IMR-90 (cell line): Measurements from ENCODE around the gene GPAM. TPM values are rescaled to one million over a fixed set of nuclear protein-coding genes. Genes with fewer than 3 reads are reported as not detected.

Source experiments
- ATAC-seq: fragments of 200-7000 bp; cut with Tn5 transposase; 2 replicates; pipeline ENCODE4 v1.9.1; 2020; ENCODE audit warnings: low read depth, mild to moderate bottlenecking, moderate library complexity
- BruUV-seq: library from RNA; stranded (reverse); fragments of 400-500 nt; replicated peaks from 2 replicates; lab custom pipeline; 2021; lab: Mats Ljungman, UMichigan
- CTCF ChIA-PET: fragments of 300-600 bp; formaldehyde crosslinking; extraction: SDS; loops from one replicate; lab custom pipeline; 2021; ENCODE audit warnings: antibody characterized with exemption; lab: Yijun Ruan, JAX
- POLR2A ChIA-PET: fragments of 300-600 bp; sonication (Branson Sonifier 250); formaldehyde crosslinking; loops from one replicate; lab custom pipeline; 2022; ENCODE audit warnings: antibody characterized with exemption; ENCODE audit not compliant: unreplicated experiment; lab: Charles Lee
- DNase-seq: peaks from one replicate; pipeline ENCODE4 v3.0.0; 2013
- H2AFZ ChIP-seq: replicated peaks from 2 replicates; pipeline ENCODE3; 2013; ENCODE audit warnings: low read length, mild to moderate bottlenecking; ENCODE audit not compliant: poor library complexity
- H2AK5ac ChIP-seq: 2 replicates; pipeline ENCODE4 v1.6.1; 2013; ENCODE audit warnings: low read depth, low read length, inconsistent platforms
- H2AK9ac ChIP-seq: replicated peaks from 2 replicates; pipeline ENCODE3; 2013; ENCODE audit warnings: mild to moderate bottlenecking, low read depth, low read length, moderate library complexity; ENCODE audit not compliant: poor library complexity
- H2BK120ac ChIP-seq: 2 replicates; pipeline ENCODE4 v1.6.1; 2013; ENCODE audit warnings: low read depth, low read length, inconsistent platforms
- H2BK15ac ChIP-seq: 3 replicates; pipeline ENCODE4 v1.6.1; 2013; ENCODE audit warnings: low read depth, low read length, inconsistent platforms
- H2BK20ac ChIP-seq: 2 replicates; pipeline ENCODE4 v1.6.1; 2013; ENCODE audit warnings: low read depth, mild to moderate bottlenecking, inconsistent platforms, low read length, moderate library complexity
- H2BK5ac ChIP-seq: 2 replicates; pipeline ENCODE4 v1.6.1; 2013; ENCODE audit warnings: mild to moderate bottlenecking, low read depth, low read length, inconsistent platforms; ENCODE audit not compliant: poor library complexity, severe bottlenecking
- H3K14ac ChIP-seq: replicated peaks from 2 replicates; pipeline ENCODE4 v1.6.1; 2013; ENCODE audit warnings: low read depth, low read length, inconsistent platforms
- H3K18ac ChIP-seq: 2 replicates; pipeline ENCODE4 v1.6.1; 2013; ENCODE audit warnings: low read depth, low read length, control low read depth
- H3K23ac ChIP-seq: 2 replicates; pipeline ENCODE4 v1.6.1; 2013; ENCODE audit warnings: low read depth, low read length, inconsistent platforms
- H3K27ac ChIP-seq: 2 replicates; pipeline ENCODE4 v1.5.1; 2013; ENCODE audit warnings: mild to moderate bottlenecking, control low read depth, low read length; ENCODE audit not compliant: insufficient read depth
- H3K27me3 ChIP-seq: 2 replicates; pipeline ENCODE4 v1.6.1; 2013; ENCODE audit warnings: low read length; ENCODE audit not compliant: control insufficient read depth, insufficient read depth
- H3K36me3 ChIP-seq: 2 replicates; pipeline ENCODE4 v1.6.1; 2013; ENCODE audit warnings: low read length, mixed read lengths; ENCODE audit not compliant: control insufficient read depth, insufficient read depth
- H3K4ac ChIP-seq: 2 replicates; pipeline ENCODE4 v1.6.1; 2013; ENCODE audit warnings: low read depth, low read length, inconsistent platforms
- H3K4me1 ChIP-seq: 2 replicates; pipeline ENCODE4 v1.6.1; 2013; ENCODE audit warnings: low read length, mixed read lengths; ENCODE audit not compliant: control insufficient read depth, insufficient read depth
- H3K4me2 ChIP-seq: 2 replicates; pipeline ENCODE4 v1.6.1; 2013; ENCODE audit warnings: low read depth, mild to moderate bottlenecking, control low read depth, low read length, moderate library complexity
- H3K4me3 ChIP-seq: 2 replicates; pipeline ENCODE4 v1.5.1; 2013; ENCODE audit warnings: low read depth, mild to moderate bottlenecking, control low read depth, low read length, moderate library complexity; ENCODE audit not compliant: insufficient read depth
- H3K56ac ChIP-seq: 2 replicates; pipeline ENCODE4 v1.6.1; 2013; ENCODE audit warnings: low read length, inconsistent platforms; ENCODE audit not compliant: insufficient read depth; ENCODE audit errors: extremely low read depth
- H3K79me1 ChIP-seq, 2 experiments: 2 replicates each; pipeline ENCODE4 v1.6.1; 2013; ENCODE audit warnings: low read length in 2 of 2, inconsistent platforms in 1 of 2, low read depth in 1 of 2
- H3K9ac ChIP-seq: 2 replicates; pipeline ENCODE4 v1.6.1; 2013; ENCODE audit warnings: low read depth, low read length, control low read depth
- H3K9me1 ChIP-seq: 2 replicates; pipeline ENCODE4 v1.6.1; 2013; ENCODE audit warnings: low read length, inconsistent platforms; ENCODE audit not compliant: insufficient read depth
- H3K9me3 ChIP-seq: 2 replicates; pipeline ENCODE4 v1.6.1; 2013; ENCODE audit warnings: low read length; ENCODE audit not compliant: control insufficient read depth, insufficient read depth
- H4K20me1 ChIP-seq: 2 replicates; pipeline ENCODE4 v1.6.1; 2013; ENCODE audit warnings: low read length, inconsistent platforms; ENCODE audit not compliant: insufficient read depth
- H4K5ac ChIP-seq: 2 replicates; pipeline ENCODE4 v1.6.1; 2013; ENCODE audit warnings: mild to moderate bottlenecking, low read depth, low read length, control low read depth
- H4K8ac ChIP-seq, 2 experiments: 2 replicates each; pipeline ENCODE4 v1.6.1; 2013; ENCODE audit warnings: low read depth in 2 of 2, low read length in 2 of 2, control low read depth in 1 of 2, inconsistent platforms in 1 of 2
- H4K91ac ChIP-seq: 2 replicates; pipeline ENCODE4 v1.6.1; 2013; ENCODE audit warnings: low read depth, low read length, inconsistent platforms; ENCODE audit not compliant: insufficient read depth
- CEBPB ChIP-seq: IDR thresholded peaks from 2 replicates; pipeline ENCODE4 v1.6.1; 2012; ENCODE audit warnings: low read depth, low read length, improper control_type of control experiment
- MXI1 ChIP-seq: IDR thresholded peaks from 2 replicates; pipeline ENCODE4 v1.6.1; 2012; ENCODE audit warnings: low read depth, mild to moderate bottlenecking, low read length, moderate library complexity, borderline replicate concordance
- RFX5 ChIP-seq: IDR thresholded peaks from 2 replicates; pipeline ENCODE4 v1.8.0; 2012; ENCODE audit warnings: low read depth, mild to moderate bottlenecking, low read length, moderate library complexity
- WGBS, 2 experiments: methylation state at CpG; one replicate each; pipeline versions ENCODE4 v1.1.5 to v1.1.7; 2013; ENCODE audit warnings: missing lambda C conversion rate in 2 of 2; ENCODE audit not compliant: insufficient read length in 1 of 2; ENCODE audit errors: extremely low coverage in 2 of 2; 5-methylcytosine and 5-hydroxymethylcytosine counted together
- dilution Hi-C: fragments of 300-500 bp; cut with HindIII; formaldehyde crosslinking; loops from one replicate; pipeline ENCODE4 v1.14.3; 2018; ENCODE audit warnings: low sequenced_read_pairs; ENCODE audit not compliant: unreplicated experiment
- in situ Hi-C: fragments of 300-500 bp; cut with MboI; formaldehyde crosslinking; loops from 3 replicates; pipeline ENCODE4 v1.14.3; 2019; ENCODE audit warnings: low sequenced_read_pairs, inconsistent platforms, mixed read lengths
- intact Hi-C: fragments of 100-400 bp; cut with micrococcal nuclease; formaldehyde crosslinking; loops from 2 replicates; pipeline ENCODE4 v1.10.0; 2022
- polyA plus RNA-seq, 3 experiments: library from polyadenylated mRNA; depleted of rRNA; stranded (reverse); fragments of >200 nt; gene quantifications; 2 replicates each; pipeline ENCODE4 v1.2.3, GENCODE V29; 2012; ENCODE audit warnings: low replicate concordance in 1 of 3
- total RNA-seq: library from RNA; depleted of rRNA; stranded (reverse); fragments of >200 nt; gene quantifications from 2 replicates; pipeline ENCODE4 v1.2.3, GENCODE V29; 2012
- TF ChIP-seq, protein P1 (sequence below): fragments of 150-350 bp; IDR thresholded peaks from 2 replicates; pipeline ENCODE4 v1.6.1; 2016; ENCODE audit warnings: low read depth, mild to moderate bottlenecking, low read length, moderate library complexity, borderline replicate concordance

GPAM gene
- total and polyA plus RNA-seq, 2 of the 4 experiments (the other 2 are of a cell fraction), result 3.5 to 11.5 TPM

DNA sequence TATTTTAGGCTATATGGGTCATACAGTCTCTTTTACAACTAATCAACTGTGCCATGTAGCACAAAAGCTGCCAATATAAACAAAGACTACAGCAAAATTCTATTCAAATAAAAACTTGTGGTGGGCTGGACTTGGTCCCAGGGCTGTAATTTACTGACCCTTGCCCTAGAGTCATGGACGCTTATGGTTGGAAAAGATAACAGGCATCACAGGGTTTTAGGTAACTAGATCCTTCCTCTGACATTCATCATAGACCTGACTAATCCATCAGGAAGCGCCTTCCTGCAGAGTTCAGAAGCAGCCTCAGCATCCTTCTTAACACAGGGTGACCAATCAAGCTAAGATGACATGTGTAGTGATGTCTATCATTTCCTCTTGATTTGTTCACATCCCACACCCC, 40.2 kb upstream of the GPAM start:
- no peak overlapping the region for H3K27ac ChIP-seq
- peaks cover 2% of the 10 kb centered on the region; the same call in 1 of the 2 replicates for H3K9me3 ChIP-seq
- H4K8ac ChIP-seq, result no peak overlapping the region
- H3K9ac ChIP-seq, result no peak overlapping the region
- dilution Hi-C loops, result no loop called here
- no peaks in the 10 kb centered on the region for H3K79me1 ChIP-seq
- H2BK15ac ChIP-seq, result no peak overlapping the region
- no CpG with 5 or more reads among the region's 2 CpGs for WGBS, 2 experiments
- H3K18ac ChIP-seq, result no peak overlapping the region
- H2AK5ac ChIP-seq, result no peak overlapping the region
- H2AK9ac ChIP-seq, result no peak overlapping the region
- H3K4me3 ChIP-seq, result no peak overlapping the region
- ATAC-seq, result no peak
- no peak overlapping the region for H3K4ac ChIP-seq
- H2AFZ ChIP-seq, result no peak overlapping the region
- H3K4me2 ChIP-seq, result no peak overlapping the region
- no peak overlapping the region for H2BK5ac ChIP-seq
- H3K27me3 ChIP-seq, result no peaks in the 10 kb centered on the region
- DNase-seq, result no peak
- no peak overlapping the region for H2BK20ac ChIP-seq
- H3K56ac ChIP-seq, result no peak overlapping the region
- H4K5ac ChIP-seq, result no peak overlapping the region
- H2BK120ac ChIP-seq, result no peak overlapping the region
- CTCF ChIA-PET, result no interaction called here
- no peaks in the 10 kb centered on the region for H3K4me1 ChIP-seq
- TF ChIP-seq CEBPB (no peak), RFX5 (no peak), MXI1 (no peak)
- TF ChIP-seq, protein P1, sequence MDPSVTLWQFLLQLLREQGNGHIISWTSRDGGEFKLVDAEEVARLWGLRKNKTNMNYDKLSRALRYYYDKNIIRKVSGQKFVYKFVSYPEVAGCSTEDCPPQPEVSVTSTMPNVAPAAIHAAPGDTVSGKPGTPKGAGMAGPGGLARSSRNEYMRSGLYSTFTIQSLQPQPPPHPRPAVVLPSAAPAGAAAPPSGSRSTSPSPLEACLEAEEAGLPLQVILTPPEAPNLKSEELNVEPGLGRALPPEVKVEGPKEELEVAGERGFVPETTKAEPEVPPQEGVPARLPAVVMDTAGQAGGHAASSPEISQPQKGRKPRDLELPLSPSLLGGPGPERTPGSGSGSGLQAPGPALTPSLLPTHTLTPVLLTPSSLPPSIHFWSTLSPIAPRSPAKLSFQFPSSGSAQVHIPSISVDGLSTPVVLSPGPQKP, result no peak
- in situ Hi-C loops, result no loop called here
- H4K91ac ChIP-seq, result no peak overlapping the region
- H3K14ac ChIP-seq, result no peak overlapping the region
- intact Hi-C loops, result no loop called here
- H3K9me1 ChIP-seq, result no peaks in the 10 kb centered on the region
- no peaks in the 10 kb centered on the region for H4K20me1 ChIP-seq
- POLR2A ChIA-PET, result no interaction called here
- no TSS peak for BruUV-seq
- no peaks in the 10 kb centered on the region for H3K36me3 ChIP-seq
- no peak overlapping the region for H3K23ac ChIP-seq
